SK-N-SH treated with all-trans-retinoic acid at 6 μM for 48 hours (cell line): ENCODE measurements around the gene SMOC1.

Experiments
- ARNTL ChIP-seq: fragments of 450-650 bp; formaldehyde crosslinking; IDR thresholded peaks from 2 replicates; pipeline ENCODE4 v1.5.0; 2020; ENCODE audit warnings: low read depth, mild to moderate bottlenecking, moderate library complexity, borderline replicate concordance
- BACH2 ChIP-seq: fragments of 250-450 bp; sonication (Bioruptor Pico); IDR thresholded peaks from 2 replicates; pipeline ENCODE4 v1.9.0; 2021; ENCODE audit warnings: mild to moderate bottlenecking, borderline replicate concordance
- CSRNP3 ChIP-seq: fragments of 250-450 bp; sonication (Bioruptor Pico); IDR thresholded peaks from 2 replicates; pipeline ENCODE4 v1.5.1; 2021; ENCODE audit warnings: mild to moderate bottlenecking, moderate library complexity
- GLIS3 ChIP-seq: fragments of 250-450 bp; sonication (Bioruptor Pico); IDR thresholded peaks from 2 replicates; pipeline ENCODE4 v1.5.0; 2020; ENCODE audit warnings: mild to moderate bottlenecking, moderate library complexity
- OSR1 ChIP-seq: fragments of 250-450 bp; sonication (Bioruptor Pico); IDR thresholded peaks from 2 replicates; pipeline ENCODE4 v1.8.0; 2022; ENCODE audit warnings: moderate library complexity, mild to moderate bottlenecking, inconsistent platforms
- POU6F1 ChIP-seq: fragments of 250-450 bp; sonication (Bioruptor Pico); IDR thresholded peaks from 2 replicates; pipeline ENCODE4 v1.8.0; 2021; ENCODE audit warnings: low read depth, mild to moderate bottlenecking, moderate library complexity, borderline replicate concordance
- PPARA ChIP-seq: fragments of 250-450 bp; sonication (Bioruptor Pico); IDR thresholded peaks from 2 replicates; pipeline ENCODE4 v1.5.0; 2020; ENCODE audit warnings: mild to moderate bottlenecking, borderline replicate concordance
- TOX ChIP-seq: fragments of 250-450 bp; sonication (Bioruptor Pico); IDR thresholded peaks from 2 replicates; pipeline ENCODE4 v1.8.0; 2021; ENCODE audit warnings: mild to moderate bottlenecking, moderate library complexity, borderline replicate concordance
- ZC3H10 ChIP-seq: fragments of 250-450 bp; sonication (Bioruptor Pico); IDR thresholded peaks from 2 replicates; pipeline ENCODE4 v1.5.1; 2021; ENCODE audit warnings: mild to moderate bottlenecking, moderate library complexity
- ZFP3 ChIP-seq: fragments of 250-450 bp; sonication (Bioruptor Pico); IDR thresholded peaks from 2 replicates; pipeline ENCODE4 v1.5.0; 2020; ENCODE audit warnings: mild to moderate bottlenecking, moderate library complexity
- TF ChIP-seq, protein P1 (sequence below): fragments of 250-450 bp; sonication (Bioruptor Pico); IDR thresholded peaks from 2 replicates; pipeline ENCODE4 v1.5.0; 2020; ENCODE audit warnings: mild to moderate bottlenecking, moderate library complexity

DNA sequence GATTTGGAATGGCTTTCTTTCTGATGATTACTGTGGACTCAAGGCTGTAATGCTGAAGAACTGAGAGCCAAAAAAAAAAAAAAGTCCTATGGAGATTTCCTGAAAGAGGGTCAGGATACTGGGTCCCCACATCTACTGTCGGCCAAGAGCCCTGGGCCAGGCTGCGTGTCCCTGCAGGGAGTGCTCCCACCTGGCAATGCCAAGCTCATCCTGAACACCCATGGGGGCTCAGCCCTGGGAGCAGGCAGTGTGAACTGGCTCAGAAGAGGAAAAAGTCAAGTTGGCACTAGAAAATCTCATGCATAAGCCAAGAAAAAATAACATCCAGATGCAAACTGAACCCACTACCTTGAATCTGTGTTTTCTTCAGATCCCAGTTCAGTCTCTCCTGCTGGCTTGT, 35.0 kb upstream of the SMOC1 start:
- no peak for TF ChIP-seq ARNTL (CRISPR knock-in tag)
- no peak for TF ChIP-seq BACH2 (CRISPR knock-in tag)
- no peak for TF ChIP-seq ZFP3 (CRISPR knock-in tag)
- TF ChIP-seq POU6F1 (CRISPR knock-in tag): no peak
- TF ChIP-seq OSR1 (CRISPR knock-in tag): no peak
- TF ChIP-seq TOX: no peak
- TF ChIP-seq, protein P1, sequence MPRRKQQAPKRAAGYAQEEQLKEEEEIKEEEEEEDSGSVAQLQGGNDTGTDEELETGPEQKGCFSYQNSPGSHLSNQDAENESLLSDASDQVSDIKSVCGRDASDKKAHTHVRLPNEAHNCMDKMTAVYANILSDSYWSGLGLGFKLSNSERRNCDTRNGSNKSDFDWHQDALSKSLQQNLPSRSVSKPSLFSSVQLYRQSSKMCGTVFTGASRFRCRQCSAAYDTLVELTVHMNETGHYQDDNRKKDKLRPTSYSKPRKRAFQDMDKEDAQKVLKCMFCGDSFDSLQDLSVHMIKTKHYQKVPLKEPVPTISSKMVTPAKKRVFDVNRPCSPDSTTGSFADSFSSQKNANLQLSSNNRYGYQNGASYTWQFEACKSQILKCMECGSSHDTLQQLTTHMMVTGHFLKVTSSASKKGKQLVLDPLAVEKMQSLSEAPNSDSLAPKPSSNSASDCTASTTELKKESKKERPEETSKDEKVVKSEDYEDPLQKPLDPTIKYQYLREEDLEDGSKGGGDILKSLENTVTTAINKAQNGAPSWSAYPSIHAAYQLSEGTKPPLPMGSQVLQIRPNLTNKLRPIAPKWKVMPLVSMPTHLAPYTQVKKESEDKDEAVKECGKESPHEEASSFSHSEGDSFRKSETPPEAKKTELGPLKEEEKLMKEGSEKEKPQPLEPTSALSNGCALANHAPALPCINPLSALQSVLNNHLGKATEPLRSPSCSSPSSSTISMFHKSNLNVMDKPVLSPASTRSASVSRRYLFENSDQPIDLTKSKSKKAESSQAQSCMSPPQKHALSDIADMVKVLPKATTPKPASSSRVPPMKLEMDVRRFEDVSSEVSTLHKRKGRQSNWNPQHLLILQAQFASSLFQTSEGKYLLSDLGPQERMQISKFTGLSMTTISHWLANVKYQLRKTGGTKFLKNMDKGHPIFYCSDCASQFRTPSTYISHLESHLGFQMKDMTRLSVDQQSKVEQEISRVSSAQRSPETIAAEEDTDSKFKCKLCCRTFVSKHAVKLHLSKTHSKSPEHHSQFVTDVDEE: no peak
- no peak for TF ChIP-seq CSRNP3 (CRISPR knock-in tag)
- TF ChIP-seq PPARA (CRISPR knock-in tag): no peak
- no peak for TF ChIP-seq GLIS3
- TF ChIP-seq ZC3H10 (CRISPR knock-in tag): no peak
